SH-SY5Y (cell line): Measurements from ENCODE around the gene EVI2B.

Source experiments
- GATA2 ChIP-seq: IDR thresholded peaks from 2 replicates; pipeline ENCODE4 v1.6.1; 2011; ENCODE audit warnings: mild to moderate bottlenecking, low read depth, low read length
- GATA3 ChIP-seq: IDR thresholded peaks from 2 replicates; pipeline ENCODE4 v1.6.1; 2011; ENCODE audit warnings: low read depth, mild to moderate bottlenecking, low read length, moderate library complexity

EVI2B gene

DNA sequence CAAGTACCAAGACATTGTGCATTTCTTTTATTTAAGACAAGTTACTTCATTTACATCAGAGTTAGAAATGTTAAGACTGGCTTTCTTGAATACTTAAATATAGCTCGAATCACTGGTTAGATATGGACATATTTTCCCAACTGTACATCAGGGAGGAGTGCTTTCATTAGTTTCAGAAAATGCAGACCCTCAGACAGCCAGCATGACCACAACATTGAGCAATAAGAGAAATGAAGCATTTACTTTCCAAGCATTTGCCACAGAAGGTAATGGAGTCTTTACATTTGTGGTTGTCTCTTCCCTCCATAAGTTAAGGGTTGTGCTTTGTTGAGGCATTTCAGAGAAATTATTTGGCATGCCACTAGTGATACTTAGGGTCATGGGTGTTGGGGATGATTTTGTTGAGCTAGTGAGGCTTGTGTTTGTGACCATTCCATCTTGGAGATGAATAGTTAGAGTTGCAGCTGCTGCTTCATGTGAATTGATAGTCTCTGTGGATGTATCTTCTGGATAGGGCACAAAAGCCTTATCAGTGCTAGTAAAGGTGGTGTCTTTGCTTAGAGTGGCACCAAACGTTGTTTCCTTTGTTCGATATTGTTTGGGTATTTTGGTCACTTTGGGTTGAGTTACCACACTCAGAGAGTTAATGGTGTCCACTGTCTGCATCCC, 18.9 kb downstream of the EVI2B start:
- TF ChIP-seq GATA2 (no peak), GATA3 (no peak)

DNA sequence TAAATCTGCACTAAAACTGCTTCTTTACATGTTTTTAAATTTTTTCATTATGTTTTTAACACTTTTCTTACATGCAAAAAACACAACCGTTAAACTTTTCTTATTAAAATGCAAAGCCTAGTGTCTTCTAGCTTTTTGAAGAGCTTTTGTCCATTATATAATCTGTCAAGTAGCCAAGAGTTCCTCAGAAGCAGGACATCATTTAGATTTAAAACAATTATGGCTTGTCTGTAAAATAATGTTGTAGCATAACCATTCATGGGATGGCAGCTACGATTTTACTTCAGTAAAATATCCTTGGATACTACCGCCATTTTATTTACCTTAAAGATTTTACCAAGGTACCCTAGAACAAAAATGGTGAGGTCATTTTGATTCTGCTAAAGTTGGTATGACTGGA, 19.6 kb downstream of the EVI2B start:
- no peak for TF ChIP-seq GATA2
- TF ChIP-seq GATA3, result no peak

DNA sequence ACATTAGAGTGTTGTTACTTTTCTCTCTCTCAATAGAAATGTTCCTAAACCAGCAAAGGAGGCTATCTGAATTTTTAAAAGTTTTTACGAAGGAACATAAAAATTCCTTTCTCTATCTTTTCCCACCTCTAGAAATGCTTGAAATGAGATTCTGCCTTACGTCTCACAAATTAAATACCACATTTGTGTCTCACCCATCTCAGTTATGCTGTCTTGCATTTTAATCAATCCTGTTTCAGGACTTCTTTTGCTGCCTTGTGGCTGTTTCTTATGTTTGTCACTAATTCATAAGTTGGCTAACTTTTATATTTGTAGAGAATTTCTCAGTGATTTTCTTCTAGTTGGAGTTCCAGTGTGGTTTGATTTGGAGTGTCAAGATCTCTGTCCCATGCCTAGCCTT, 20.3 kb downstream of the EVI2B start:
- no peak for TF ChIP-seq GATA2
- TF ChIP-seq GATA3, result no peak

DNA sequence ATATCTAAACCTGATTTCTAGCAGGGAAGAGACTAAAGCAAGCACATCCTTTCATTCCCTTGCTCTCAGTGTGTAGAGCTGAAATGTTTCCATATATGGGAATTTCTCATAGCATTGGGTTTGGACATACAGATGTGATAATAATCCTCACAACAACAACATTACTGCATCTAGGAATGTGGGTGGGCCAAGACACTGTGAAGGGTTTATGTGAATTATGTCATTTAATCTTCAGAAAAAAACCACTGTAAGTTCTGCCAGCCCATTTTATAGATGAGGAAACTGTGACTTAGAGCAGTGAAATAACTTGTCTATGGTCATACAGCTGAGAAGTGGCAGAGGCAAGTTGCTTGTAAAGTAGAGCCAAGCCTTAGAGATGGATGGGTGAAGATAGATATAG, 22.0 kb downstream of the EVI2B start:
- TF ChIP-seq GATA3, result no peak
- no peak for TF ChIP-seq GATA2

DNA sequence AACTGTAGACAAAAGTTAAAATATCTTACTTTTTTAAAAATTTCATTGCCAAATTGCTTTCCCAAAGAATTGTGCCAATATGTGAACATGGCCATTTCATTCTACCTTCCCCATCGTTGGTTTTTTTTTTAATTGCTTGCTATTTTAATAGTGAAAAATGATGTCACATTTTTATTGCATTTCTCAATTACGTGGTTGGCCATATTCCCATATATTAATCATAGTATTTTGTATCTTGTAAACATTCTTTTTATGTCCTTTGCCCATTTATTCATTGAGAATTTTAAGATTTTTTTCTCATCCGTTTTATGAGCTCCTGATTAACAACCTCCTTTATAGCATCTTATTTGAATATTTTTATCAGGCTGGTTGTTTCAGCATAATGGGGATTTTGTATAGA, 24.1 kb downstream of the EVI2B start:
- no peak for TF ChIP-seq GATA2
- TF ChIP-seq GATA3, result no peak

DNA sequence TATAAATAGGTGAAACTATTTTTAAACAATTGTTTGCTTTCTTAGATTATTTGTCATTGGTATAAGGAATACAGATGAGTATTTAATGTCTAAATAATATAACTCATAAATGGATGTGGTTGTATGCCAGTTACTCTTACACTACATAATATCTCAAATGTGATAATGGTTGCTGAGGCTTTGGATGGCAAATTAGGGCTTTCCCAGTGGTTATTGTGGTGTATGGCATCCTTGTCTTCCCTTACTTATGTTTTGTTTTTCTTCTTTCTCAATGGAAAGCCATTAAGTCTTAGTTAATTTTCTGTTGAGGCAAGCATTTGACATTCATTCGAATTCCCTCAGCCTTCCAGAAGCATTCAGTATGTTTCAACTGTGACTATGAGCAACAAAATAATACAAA, 27.3 kb downstream of the EVI2B start:
- TF ChIP-seq GATA3 (no peak), GATA2 (no peak)

DNA sequence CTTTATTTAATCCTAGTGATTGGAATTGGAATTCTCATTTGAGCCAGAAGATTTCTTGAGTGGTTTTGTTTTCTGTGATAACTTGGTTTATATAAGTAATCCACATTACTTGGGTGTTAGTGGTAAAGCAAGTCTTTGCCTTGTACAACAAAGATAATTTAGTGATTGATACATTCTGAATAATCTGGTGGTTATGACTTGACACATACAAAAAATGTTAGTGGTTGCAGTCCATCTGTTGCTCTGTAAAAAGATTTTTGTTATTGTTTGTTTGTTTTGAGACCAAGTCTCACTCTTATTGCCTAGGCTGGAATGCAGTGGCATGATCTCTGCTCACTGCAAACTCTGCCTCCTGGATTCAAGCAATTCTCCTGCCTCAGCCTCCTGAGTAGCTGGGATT, 30.0 kb downstream of the EVI2B start:
- no peak for TF ChIP-seq GATA3
- no peak for TF ChIP-seq GATA2

DNA sequence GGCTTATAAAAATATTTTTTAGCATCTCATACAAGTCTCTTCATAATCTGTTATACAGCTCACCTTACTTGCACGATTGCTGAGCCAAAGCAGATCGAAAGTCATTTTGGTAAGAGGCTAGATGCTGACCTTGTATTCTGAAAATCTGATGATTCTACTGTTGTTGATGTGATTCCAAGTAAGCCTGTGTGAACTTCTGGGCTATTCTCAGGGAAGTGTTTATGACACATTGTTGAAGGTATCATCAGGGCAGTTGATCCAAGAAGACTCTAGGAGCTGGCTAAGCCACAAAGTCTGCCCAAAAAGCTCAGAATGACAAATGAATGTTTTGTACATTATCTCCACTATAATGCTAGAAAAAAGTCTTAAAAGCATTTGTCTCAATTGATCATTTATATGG, 32.8 kb downstream of the EVI2B start:
- TF ChIP-seq GATA3, result no peak
- no peak for TF ChIP-seq GATA2

DNA sequence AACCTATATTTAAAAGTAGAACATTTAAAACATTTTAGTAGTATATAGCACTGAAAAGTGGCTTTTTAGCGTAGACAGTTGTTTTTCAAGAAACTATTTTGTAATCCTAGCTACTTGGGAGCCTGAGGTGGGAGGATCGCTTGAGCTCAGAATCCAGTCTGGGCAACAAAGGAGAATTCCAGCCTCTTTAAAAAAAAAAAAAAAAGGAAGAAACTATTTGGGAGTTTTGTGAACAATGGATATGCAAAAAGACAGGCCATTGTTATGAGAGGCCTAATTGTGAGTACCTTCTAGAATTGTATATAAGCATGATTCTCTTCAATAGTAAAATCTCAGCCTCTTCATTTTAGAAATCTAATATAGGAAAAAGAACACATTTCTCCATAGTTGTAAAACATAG, 34.5 kb downstream of the EVI2B start:
- TF ChIP-seq GATA2 (no peak), GATA3 (no peak)

DNA sequence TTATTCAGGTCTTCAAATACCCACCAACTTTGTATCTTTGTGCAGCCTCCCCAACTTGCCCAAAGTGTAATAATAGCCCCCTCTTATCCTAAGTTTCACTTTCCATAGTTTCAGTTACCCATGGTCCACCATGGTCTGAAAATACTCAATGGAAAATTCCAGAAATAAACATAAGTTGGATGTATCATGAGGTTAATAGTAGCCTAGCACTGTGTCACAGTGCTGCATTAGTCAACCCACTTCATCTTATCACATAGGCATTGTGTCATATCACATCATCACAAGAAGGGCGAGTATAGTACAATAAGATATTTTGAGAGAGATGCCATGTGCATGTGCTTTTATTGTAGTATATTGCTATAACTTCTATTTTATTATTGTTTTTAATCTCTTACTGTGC, 38.7 kb downstream of the EVI2B start:
- TF ChIP-seq GATA2 (no peak), GATA3 (no peak)

DNA sequence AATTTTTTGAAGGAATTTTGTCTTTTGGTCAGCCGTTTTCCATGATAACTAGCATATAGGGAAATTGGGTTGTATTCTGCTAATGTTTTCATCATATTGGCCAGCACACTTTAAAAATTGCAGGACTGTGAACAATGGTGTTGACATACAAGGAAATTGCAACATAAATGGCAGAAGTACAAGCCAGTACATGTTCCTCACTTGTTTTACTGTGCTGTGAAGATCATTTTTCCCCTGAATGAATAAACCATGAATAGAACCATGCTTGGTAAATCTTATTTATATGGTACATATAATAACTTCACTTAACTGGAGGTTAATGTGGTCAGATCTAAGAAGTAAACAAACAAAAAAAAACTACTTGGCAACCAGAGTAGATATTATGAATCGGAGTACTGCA, 39.6 kb downstream of the EVI2B start:
- no peak for TF ChIP-seq GATA3
- TF ChIP-seq GATA2, result no peak

DNA sequence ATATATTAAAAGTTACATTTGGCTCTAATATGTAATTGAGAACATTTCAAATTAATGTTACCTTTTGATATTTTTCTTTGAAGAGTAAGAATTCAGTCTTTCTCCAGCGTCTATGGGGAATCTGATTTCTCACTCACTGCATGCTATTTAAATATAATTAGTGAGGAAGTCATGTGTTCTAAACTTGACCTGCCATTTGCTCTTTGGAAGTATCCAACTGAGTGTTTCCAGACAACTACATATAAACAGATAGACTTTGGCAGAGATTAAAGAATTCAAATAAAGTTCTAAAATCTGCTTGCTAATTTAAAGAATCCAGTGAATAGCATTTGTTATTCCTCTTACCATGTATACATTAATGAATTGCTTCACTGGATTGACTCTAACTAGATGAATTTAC, 40.3 kb downstream of the EVI2B start:
- TF ChIP-seq GATA3, result no peak
- TF ChIP-seq GATA2, result no peak

DNA sequence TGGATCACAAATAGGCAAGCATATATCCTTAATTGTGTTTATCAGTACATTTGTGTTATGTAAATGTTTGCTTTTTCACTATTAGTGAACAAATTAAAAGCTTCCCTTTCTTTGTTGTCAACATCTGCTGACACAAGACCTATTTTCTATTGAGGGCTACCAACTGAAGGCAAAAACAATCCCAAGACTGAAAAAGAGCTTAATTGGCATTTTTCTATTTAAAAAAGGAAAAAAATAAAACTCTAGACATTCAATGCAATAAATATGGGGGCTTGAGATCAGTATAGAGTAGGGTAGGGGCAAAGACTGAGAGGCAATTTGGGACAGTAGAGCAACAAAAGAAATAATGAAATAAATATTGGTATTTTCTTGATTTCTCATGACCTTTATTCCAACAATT, 41.1 kb downstream of the EVI2B start:
- no peak for TF ChIP-seq GATA2
- no peak for TF ChIP-seq GATA3

DNA sequence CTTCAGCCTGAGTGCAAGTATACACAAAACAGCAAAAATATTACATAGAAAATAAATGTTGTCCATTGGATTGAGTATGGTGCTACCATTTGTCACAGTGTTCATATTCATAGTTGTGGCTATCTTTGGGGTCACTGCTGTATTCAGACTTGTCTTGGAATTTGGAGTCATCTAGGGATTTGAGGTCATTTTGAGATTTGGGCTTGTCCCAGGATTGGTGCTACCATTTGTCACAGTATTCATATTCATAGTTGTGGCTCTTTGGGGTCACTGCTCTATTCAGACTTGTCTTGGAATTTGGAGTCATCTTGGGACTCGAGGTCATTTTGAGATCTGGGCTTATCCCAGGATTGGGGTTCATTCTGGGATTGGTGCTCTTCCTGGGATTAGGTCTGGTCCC, 41.6 kb downstream of the EVI2B start:
- TF ChIP-seq GATA3 (no peak), GATA2 (no peak)

DNA sequence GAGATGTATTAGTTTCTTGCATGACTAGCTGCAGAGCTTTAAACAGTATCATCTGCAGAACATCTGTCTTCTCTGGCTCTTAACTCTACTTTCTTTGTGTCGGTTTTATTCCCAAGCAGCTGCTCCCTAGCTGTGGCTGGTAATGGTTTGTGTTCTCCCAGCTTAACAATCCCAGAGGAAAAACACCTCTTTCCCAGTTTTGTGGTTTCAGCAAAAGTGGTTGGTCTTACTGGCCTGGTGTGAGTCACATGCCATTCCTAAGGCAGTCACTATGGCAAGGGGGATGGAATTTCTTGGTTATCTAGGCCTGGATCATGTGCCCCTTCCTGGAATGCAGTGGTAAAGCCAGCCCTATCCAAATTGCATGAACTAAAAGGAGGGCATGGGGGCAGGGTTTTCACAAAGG, 44.3 kb downstream of the EVI2B start:
- TF ChIP-seq GATA2 (no peak), GATA3 (no peak)

DNA sequence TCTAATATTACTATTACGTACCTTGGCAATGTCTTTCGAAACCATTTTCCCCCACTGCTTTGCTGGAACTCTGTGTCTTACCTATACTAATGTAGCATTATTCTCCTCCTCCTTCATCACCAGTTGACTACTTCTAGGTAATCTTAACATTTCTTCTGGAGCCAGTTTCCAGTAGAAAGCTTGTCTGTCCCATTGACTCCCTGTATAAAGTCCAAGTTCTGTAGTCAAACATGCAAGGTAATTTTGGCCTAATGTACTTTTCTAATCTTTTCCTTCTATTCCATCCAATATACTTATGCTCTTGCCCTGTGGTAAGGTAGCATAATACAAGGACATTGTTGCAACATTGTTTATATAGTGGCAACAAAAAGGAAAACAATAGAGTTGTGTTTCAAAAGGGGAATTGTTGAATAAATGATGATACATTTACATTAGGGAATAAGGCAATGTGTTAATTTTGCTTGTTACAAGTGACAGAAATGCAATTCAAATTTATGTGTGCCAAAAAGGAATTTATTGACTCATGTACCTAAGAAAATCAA, 44.7 kb downstream of the EVI2B start:
- no peak for TF ChIP-seq GATA3
- TF ChIP-seq GATA2, result no peak
